GM18868 (cell line): ENCODE data around the gene PRRC1.

Experiments
- ATAC-seq: cut with Tn5 transposase; IDR thresholded peaks from one replicate; pipeline ENCODE4 v1.9.1; 2021; ENCODE audit warnings: mild to moderate bottlenecking, moderate library complexity; ENCODE audit not compliant: unreplicated experiment

Gene PRRC1

DNA sequence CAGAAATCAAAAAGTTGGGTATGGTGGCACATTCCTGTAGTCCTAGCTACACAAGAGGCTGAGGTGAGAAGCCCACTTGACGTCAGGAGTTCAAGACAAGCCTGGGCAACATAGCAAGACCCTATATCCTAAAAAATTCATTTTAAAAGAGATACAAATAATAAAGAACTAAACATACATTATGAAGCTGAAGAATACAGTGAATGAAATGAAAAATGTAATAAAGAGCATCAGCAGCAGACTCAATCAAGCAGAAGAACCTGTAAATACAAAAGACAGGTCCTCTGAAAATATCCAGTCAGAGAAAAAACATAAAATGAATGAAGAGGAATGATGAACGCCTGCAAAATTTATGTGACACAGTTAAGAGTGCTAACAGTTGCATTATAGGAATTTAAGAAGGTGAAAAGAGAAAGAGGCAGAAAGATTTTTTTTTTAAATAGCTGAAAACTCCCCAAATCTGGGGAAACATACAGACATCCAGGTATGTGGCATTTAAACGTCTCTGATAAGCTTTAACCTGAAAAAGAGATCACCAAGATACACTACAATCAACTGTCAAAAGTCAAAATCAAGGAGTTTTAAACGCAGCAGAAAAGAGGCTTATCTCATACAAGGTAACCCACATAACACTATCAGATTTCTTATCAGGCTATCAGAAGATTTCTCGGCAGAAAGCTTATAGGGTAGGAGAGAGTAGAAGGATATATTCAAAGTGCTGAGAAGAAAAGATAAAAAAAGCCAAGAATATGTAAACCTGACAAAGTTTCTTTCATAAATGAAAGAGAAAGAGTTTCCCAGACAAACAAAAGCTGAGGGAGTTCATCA lies 57.6 kb downstream of the PRRC1 start:
- no peak for ATAC-seq

DNA sequence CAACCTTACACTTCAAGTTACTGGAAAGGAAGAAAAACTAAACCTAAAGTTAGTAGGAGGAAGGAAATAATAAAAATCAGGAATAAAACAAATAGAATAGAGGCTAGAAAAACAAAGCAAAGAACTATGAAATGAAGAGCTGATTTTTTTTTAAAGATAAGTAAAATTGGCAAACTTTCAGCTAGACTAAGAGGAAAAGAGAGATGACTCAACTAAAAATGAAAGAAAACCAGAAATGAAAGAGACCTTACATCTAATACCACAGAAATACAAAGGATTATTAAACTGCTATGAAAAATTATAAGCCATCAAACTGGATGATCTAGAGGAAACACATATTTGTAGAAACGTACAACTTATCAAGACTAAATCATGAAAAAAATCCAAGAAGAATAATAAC lies 60.0 kb downstream of the PRRC1 start:
- ATAC-seq, result no peak

DNA sequence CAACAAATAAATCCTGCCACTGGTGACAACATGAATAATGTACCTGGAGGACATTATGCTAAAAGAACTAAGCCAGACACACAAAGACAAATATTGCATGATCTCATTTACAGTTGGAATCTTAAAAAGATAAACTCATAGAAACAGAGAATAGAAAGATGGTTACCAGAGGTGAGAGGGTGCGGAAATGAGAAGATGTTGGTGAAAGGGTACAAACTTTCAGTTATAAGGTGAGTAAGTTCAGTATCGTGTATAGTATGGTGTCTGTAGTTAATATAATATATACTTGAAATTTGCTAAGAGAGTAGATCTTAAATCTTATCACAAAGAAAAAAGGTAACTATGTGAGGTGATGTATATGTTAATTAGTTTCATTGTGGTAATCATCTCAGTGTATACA lies 63.3 kb downstream of the PRRC1 start:
- peak; percentile 58 for ATAC-seq

DNA sequence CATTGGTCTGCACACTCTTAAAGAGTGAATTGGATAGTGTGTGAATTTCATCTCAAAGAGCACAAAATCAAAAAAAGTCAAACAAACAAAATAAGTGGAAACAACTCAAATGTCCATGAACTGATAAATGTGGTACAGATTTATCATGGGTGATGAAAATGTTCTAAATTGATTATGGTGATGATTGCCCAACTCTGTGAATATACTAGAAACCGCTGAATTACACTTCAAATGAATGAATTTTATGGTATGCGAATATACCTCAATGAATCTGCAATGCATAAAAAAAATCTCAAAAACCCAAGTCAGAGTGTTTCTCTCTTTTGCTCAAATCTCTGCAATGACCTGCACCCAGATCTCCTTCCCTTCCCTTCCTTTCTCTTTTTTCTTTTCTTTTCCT lies 64.0 kb downstream of the PRRC1 start:
- ATAC-seq, result no peak

DNA sequence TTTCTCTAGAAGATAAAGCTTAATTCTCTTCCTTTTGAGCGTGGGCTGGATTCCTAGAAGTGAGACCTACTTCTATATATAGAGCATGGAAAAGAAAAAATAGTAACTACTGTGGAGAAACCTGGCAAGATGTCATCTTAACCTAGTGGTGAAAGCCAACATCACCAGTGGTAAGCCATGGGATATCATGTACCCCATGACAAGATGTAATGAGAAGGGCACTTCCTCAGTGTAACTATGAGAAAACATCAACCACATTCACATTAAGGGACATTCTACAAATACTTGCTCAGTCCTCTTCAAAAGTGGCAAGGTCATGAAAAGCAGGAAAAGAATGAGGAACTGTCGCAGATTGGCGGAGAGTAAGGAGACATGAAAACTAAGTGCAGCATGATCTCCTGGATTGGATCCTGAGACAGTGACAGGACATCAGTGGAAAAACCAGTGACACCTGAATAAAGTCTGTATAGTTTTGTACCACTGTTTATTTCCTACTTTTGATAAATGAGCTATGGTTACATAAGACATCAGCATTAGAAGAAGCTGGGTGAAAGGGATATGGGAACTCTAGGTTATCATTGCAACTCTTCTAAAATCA lies 65.4 kb downstream of the PRRC1 start:
- ATAC-seq, result no peak

DNA sequence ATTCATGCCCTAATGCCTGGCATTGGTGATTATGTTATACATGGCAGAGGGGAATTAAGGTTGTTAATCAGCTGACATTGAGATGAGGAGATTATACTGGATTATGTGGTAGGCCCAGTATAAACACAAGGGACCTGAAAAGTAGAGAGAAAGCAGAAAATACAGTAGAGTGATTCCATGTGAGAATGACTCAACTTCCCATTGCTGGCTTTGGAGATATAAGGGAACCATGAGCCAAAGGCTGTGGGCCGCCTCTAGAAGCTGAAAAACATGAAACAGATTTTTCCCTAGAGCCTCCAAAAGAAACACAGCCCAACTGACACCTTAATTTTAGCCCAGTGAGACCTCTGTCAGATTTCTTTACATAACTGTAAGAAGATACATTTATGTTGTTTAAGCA lies 66.4 kb downstream of the PRRC1 start:
- no peak for ATAC-seq

DNA sequence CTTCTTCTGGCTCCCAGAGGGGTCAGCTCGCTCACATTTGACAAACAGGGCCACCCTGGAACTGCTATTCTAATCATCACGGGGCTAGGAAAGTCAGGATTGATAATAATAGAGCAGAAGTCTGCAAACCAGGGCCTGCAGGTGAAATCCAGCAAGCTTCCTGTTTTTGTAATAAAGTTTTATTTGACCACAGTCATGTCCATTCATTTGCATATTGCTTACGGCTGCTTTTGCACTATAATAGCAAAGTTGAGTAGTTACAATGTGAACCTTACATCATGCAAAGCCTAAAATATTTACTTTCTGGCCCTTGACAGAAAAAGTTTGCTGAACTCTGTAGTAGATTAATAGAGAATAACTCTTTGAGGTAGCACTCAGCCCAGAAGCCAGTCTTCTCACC lies 68.2 kb downstream of the PRRC1 start:
- peak; percentile 10 for ATAC-seq

DNA sequence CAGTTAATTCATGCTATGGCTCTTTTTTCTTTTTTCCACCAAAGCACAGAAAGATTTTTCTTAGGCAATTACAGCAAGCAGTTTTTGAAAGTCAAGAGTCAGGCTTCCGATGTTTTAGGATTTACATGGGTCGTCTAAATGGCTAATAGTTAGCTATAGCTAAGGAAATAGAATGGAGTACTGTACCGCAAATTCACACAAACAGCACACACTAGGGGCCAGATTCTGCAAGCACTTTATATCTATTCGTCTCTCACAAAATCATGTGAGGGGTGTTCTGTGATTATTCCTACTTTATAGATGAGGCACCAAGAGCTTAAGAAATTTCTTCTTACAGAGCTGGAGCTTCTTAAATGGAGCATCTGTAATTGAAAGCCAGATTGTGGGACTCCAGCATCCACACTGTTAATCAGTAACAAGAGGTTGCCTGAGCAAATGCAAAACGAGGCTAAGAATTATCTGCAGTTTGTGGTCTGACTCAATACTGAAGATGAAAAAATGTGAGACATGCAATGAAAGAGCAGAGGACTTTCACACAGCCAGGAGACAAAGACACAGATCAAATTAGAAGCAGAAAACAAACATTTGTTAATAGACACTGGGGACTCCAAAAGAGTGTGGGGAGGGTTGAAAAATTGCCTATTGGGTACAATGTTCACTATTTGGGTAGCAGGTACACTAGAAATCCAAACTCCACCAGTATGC lies 68.8 kb downstream of the PRRC1 start:
- peak; percentile 48 for ATAC-seq

DNA sequence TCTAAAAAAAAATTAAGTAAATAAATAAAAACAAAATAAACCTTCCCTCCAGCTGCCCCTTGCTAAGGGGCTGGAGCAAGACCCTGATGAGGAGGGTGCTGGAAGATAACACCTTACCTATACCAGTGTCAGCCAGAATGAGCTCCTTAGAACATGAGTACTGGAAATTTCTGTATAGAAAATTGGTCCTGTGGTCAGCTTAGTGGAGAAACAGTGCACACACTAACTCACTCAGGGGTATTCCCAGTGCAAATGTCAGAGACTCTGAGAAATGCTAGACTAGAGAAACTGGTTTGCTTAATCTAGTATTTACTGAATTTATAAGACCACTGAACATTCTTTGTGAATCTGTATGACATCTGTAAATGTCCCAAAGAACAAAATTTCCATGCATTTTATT lies 69.4 kb downstream of the PRRC1 start:
- peak; percentile 51 for ATAC-seq

DNA sequence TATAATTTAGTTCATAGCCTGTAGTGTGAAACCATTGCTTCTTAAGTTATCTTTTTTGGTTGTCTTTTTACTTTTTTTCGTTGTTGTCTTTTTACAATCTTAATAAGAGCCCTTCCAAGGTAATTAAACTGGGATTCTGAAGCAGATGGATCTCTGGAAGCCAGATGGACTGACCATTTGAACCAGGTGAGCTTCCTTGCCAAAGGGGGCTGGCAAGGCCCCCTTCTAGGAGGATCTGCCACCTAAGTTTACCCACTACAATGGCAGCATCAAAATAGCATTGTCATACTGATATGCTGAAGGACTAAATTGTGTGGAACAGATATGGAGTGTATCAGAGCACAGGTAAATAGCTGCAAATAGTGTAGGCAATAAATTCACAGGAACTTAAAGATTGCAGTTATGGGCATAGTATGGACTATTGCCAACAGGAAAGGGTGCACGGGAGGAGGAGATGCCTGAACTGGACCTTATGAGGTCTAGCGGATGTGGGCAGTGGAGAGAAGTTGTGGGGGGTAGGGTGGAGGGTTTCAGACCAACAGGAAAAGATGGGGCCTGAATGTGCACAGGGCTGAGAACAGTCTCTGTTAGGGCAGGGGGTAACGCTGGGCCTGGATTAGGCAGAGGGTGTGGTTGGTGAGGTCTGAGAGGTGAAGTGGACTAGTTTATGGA lies 69.9 kb downstream of the PRRC1 start:
- no peak for ATAC-seq

DNA sequence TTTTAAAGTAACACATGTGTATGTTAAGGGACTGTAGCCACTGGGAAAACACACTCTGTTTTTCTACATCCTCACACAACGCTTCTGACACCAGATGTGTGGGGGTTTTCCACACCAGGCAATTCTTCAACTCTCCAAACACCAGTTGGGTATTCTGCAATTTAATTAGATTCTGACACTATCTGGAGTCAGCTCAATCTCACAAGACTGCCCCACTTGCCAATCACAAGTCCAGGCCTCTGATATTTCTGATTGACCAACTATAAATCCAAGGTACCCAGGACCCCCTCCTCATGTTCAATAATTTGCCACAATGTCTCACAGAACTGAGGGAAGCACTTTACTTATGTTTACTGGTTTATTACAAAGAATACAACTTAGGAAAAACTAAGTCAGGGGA lies 70.9 kb downstream of the PRRC1 start:
- ATAC-seq, result peak; percentile 26

DNA sequence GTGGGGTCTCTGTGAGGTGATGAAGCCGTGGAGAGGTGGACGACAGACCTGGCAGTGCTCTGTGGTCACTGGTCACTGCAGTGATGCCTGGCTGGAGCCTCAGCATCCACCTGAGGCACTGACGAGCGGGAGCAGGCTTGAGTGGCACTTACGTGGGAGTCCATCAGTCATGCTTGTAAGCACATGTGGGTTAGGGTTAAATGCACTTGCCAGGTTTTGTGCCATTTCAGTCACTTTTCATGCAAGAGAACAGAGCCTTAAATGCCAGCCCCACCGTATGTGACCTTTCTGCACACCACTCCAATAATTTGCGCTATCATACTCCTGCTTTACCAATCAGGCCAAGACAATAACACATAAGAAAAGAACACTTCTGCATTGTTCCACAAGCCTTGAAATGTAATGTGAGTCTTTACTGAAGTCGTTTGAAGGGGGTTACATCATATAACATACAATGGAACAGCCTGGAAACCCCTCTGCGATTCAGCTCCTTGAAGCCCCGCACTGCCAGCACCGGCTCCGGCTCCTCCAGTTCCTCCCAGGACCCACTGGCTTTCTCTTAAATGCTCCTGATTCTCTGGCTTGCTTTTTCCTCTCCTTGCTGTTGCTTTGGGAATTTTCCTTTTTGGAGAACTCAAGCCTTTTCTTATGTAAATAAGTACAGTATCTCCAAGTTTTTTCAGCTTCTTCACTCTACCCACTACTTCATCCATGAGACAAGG lies 72.0 kb downstream of the PRRC1 start:
- ATAC-seq, result no peak

DNA sequence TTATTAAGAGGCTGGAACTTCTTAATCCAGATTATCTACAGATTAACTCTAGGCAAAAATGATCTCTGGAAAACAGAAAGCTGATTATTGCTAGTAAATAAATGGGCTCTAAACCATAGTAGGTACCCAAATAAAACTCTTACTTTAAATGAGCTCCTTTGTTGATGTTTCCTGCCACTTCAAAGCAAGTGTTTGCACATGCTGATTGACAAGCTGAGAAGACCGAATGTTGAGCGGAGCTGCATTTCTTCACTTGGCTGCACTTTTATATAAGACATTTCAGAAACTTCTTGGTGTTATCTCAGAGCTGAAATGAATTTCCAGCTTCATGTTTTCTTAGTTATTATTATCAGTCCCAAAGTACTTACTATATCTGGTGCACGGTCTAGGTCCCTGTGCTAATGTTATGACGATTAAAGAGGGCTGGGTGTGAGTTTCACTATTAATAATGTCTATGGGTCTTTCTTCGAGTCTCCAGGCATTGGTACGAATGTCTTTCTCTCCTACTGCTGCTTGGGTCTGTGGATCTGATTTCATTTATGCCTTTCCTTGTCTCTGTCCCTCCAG lies 72.8 kb downstream of the PRRC1 start:
- peak; percentile 63 for ATAC-seq

DNA sequence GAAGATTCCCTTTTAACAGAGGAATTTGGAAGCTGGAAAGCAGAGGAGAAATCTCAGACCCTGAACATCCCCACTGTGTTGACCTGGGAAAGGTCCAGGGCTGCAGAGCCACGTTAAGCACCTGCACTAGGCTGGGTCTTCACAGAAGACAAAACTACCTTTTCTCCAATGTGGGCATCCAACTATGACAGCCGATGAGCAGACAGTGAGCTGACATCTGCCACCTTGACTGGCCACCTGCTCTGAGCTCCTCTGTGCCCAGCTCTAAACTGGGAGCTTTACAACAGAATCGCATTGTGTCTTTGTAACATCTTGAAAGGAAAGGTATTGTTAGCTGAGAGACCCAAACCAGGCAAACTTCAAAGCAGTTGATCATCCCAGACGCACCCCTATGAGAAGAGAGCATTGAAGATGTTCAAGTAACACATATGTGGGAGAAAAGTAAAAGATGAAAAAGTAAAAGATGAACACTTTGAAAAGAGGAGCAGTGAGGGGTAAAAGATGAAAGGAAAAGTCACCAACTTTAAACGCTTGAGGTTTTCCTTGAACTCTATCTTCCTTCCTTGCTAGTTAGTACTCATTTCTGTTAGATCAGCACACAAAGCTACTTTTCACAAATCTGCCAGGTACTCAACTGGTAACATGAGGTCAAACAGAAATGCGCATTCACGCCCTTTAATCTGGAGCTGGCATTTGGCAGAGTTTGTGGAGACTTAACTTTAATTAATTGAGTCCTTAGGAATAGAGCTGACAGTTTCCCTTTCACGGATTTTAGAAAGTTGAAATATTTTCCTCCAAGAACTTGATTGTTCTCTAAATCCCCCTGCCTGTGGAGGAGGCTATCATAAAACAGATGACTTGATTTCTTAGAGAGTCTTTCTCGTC lies 78.3 kb downstream of the PRRC1 start:
- no peak for ATAC-seq

DNA sequence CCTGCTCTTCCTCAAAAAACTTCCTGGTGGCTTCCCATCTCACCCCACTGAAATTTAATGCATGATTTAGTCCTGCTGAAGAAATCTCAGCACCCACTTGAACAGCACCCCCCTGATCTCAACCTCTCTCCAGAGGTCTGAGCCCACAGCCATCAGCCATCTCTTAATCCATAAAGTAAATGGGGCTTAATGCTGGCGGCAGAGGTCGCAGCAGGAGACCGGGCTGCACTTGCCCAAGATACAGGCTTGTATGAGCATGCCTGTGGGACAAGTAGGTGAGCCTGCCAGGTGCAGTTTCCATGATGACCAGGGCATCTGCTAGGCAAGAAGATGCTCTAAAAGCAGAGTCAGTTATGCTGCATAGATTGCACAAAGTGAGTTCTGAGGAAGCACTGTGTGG lies 79.1 kb downstream of the PRRC1 start:
- no peak for ATAC-seq

DNA sequence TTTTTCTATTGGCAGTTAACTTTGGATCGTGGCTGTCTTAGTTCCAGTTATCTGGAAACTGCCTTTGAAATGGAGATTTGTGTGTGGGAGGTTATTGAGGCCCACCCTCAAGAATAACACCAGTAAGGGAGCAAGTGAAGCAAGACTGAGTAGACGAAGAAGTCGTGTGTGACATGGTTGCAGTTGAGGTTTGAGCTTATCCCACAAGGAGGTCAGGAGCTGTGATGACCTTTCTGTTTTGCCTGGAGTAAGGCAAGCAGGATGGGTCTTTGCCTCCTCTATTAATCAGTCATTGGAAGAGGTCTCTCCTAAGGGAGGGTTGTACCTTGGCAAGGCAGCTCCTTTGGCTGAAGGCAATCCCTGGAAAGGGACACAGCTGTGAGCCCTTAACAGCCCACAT lies 81.9 kb downstream of the PRRC1 start:
- no peak for ATAC-seq

DNA sequence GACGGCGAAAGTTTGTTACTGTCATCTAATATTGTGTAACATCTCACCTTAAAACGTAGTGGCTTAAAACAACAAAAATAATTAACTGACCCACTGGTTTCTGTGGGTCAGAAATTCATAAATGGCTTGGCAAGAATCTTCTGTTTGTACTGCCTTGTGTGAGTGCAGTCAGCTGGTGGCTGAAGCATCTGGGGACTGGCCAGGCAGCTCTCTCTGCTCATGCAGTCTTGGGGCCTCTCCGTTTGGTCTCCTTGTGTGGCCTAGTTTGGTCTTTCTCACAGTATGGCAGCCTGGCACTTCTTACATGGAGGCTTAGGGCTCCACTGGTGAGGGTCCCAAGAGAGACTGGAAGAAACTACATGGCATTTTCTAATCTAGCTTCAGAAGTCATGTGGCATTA lies 82.4 kb downstream of the PRRC1 start:
- ATAC-seq, result no peak

DNA sequence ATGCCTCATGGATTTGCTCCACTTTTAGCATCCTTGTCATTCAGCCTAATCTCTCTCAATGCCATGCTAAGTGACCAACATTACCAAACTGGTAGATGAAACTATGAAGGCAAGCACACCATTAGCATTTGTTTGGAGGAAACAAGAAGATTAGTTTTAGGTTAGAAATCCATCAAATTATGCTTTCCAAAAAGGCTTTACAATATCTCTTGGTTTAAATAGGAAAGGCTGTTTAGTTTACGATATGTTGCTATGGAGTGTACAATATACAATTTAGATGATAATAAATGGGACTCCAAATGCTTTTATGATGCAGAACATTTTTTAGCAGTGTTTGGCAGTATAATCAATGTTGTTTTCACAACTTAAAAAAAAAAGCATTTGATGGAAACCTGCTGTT lies 83.7 kb downstream of the PRRC1 start:
- ATAC-seq, result no peak

DNA sequence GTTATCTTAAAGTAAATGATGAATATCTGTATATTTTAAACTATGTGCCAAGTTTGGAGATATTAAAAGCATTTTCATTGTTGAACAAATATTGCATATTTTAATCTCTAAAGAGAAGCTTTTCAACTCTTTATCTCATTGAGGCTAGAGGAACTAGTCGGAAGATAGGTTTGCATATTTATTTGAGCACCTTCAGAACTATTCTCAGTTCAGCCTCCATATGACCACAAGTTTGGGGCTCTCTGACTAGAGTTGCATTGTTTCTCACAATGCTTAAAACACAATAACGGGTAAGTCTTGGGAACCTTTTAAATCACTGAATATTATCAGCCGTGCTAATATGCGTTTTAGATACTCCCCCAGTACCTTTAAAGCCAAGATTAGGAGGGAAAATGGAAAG lies 84.2 kb downstream of the PRRC1 start:
- no peak for ATAC-seq

DNA sequence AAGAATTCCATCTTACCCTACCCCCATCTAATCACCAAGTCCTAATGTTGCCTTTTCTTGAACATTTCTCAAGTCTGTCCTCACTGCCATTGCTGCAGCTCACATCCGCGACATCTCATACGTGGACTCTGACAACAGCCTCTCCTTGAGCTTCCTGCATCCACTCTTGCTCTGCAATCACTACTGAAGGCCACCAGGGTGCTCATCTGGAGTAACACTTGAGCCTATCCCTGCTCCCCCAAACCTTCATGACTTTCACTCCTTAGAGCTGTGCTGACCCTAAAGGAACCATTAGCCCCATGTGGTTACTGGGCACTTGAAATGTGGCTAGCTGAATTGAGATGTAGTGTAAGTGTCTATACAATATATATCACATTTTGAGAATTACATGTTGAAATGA lies 85.0 kb downstream of the PRRC1 start:
- ATAC-seq, result peak; percentile 32
